ENCODE data around the gene RFX5. TPM values are rescaled to one million over a fixed set of nuclear protein-coding genes. Genes with fewer than 3 reads are reported as not detected.
"Not testable (repeated sequence)": the region's sequence is repeated elsewhere in the genome, so short reads cannot be mapped to it uniquely, and the experiment has no call there.

The RFX5 gene
- 107 TPM for polyA plus RNA-seq (2012; ENCODE audit: low read depth, missing spikeins)

GRCh38 chr1:151346769-151347522 lies at the start of gene RFX5:
TSS of gene RFX5 (minus strand) at chr1:151347252. CDS start at chr1:151346320, 932 bp downstream.
- FAIRE-seq (peak; percentile 90), DNase-seq (ENCODE audit: insufficient read length, low spot score) (peak; percentile 75)
- TF ChIP-seq PAX5 (IDR thresholded peaks at IDR 0.05; ENCODE audit: insufficient read depth, low read length, severe bottlenecking) (no peak), SPI1 (IDR thresholded peaks at IDR 0.05; ENCODE audit: low read depth, low read length) (peak; percentile 65), TAF1 (IDR thresholded peaks at IDR 0.05; ENCODE audit: low read depth, low read length) (peak; percentile 63), POLR2A (IDR thresholded peaks at IDR 0.05; ENCODE audit: low read depth, low read length) (peak; percentile 78; the same call in 1 of the 2 replicates), POLR2AphosphoS5 (IDR thresholded peaks at IDR 0.05; ENCODE audit: low read depth, low read length) (peak; percentile 82), POU2F2 (IDR thresholded peaks at IDR 0.05; ENCODE audit: low read depth, low read length) (0 out of 2 replicates have a peak, but pooled peaks have one; percentile 1)

DNA sequence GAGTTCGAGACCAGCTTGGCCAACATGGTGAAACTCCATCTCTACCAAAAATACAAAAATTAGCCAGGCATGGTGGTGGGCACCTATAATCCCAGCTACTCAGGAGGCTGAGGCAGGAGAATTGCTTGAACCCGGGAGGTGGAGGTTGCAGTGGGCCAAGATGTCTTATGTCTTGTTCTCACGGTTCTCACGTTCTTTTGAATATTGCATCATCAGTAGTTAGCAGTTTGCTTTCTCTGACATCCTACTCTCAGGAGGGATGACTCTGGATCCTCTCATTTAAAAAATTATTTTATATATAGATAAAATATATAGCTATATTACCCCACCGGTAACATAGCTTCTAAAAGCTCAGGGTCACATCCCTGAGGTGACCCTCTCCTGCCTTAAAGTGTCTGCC lies 49.2 kb upstream of the RFX5 start:
- not testable (repeated sequence) for DNase-seq (ENCODE audit: insufficient read length, low spot score); FAIRE-seq

DNA sequence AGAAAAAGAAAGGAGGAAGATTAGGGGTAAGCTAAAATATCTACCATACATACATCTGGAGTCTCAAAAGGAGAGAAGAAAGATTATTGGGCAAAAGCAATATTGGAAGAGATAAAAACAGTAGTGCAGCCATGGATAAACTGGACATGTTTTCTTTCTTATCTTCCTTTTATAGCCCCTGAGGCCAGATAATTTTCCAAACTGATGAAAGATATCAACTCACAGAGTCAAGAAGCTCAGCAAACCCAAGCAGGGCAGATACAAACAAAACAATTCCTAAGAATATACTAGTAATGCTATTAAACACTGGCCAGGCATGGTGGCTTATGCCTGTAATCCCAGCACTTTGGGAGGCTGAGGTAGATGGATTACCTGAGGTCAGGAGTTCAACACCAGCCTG lies 46.5 kb upstream of the RFX5 start:
- no peak for TF ChIP-seq POLR2AphosphoS5 (IDR thresholded peaks at IDR 0.05; ENCODE audit: low read depth, low read length)
- FAIRE-seq (no peak), DNase-seq (ENCODE audit: insufficient read length, low spot score) (no peak)

- TF ChIP-seq POLR2A (IDR thresholded peaks at IDR 0.05; ENCODE audit: low read depth, low read length) (no peak), POLR2AphosphoS5 (IDR thresholded peaks at IDR 0.05; ENCODE audit: low read depth, low read length) (no peak), SPI1 (IDR thresholded peaks at IDR 0.05; ENCODE audit: low read depth, low read length) (no peak), TAF1 (IDR thresholded peaks at IDR 0.05; ENCODE audit: low read depth, low read length) (no peak), PAX5 (IDR thresholded peaks at IDR 0.05; ENCODE audit: insufficient read depth, low read length, severe bottlenecking) (no peak), POU2F2 (IDR thresholded peaks at IDR 0.05; ENCODE audit: low read depth, low read length) (no peak)
- no peak for FAIRE-seq
- DNase-seq (ENCODE audit: insufficient read length, low spot score) = no peak
Observed at GRCh38 chr1:151391079-151391563, 44.1 kb upstream of the RFX5 start.

GRCh38 chr1:151390221-151391078 lies 43.4 kb upstream of the RFX5 start:
- not testable (repeated sequence) for DNase-seq (ENCODE audit: insufficient read length, low spot score); FAIRE-seq

GRCh38 chr1:151386002-151386401 lies 39.0 kb upstream of the RFX5 start:
- no peak for TF ChIP-seq TAF1 (IDR thresholded peaks at IDR 0.05; ENCODE audit: low read depth, low read length)
- TF ChIP-seq POU2F2 (IDR thresholded peaks at IDR 0.05; ENCODE audit: low read depth, low read length) = no peak
- TF ChIP-seq SPI1 (IDR thresholded peaks at IDR 0.05; ENCODE audit: low read depth, low read length) = no peak
- no peak for TF ChIP-seq POLR2AphosphoS5 (IDR thresholded peaks at IDR 0.05; ENCODE audit: low read depth, low read length)
- no peak for TF ChIP-seq POLR2A (IDR thresholded peaks at IDR 0.05; ENCODE audit: low read depth, low read length)
- no peak for TF ChIP-seq PAX5 (IDR thresholded peaks at IDR 0.05; ENCODE audit: insufficient read depth, low read length, severe bottlenecking)
- no peak for FAIRE-seq
- no peak for DNase-seq (ENCODE audit: insufficient read length, low spot score)

DNA sequence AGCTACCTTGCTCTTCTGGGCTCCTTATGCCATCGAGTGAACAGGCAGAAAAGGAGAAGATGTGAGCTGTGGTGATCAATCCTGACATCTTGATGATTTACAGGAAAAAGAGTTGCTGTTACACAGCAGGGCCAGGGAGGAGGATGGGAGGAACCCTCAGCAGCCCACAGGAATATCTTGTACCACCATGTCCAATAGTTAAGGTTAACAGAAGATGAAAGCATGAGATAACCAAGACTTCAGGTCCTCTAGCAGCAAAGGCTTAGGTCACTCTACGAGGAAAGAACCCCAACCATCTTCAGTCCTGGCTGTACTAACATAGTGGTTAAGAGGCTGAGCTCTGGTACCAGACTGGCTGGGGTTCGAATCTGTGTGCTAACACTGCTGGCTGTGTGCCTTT lies 37.5 kb upstream of the RFX5 start:
- no peak for DNase-seq (ENCODE audit: insufficient read length, low spot score)
- TF ChIP-seq POLR2AphosphoS5 (IDR thresholded peaks at IDR 0.05; ENCODE audit: low read depth, low read length) (no peak), TAF1 (IDR thresholded peaks at IDR 0.05; ENCODE audit: low read depth, low read length) (no peak), POLR2A (IDR thresholded peaks at IDR 0.05; ENCODE audit: low read depth, low read length) (no peak), POU2F2 (IDR thresholded peaks at IDR 0.05; ENCODE audit: low read depth, low read length) (no peak)
- no peak for FAIRE-seq

- no peak for FAIRE-seq
- DNase-seq (ENCODE audit: insufficient read length, low spot score) = no peak
- TF ChIP-seq POLR2AphosphoS5 (IDR thresholded peaks at IDR 0.05; ENCODE audit: low read depth, low read length) (no peak), TAF1 (IDR thresholded peaks at IDR 0.05; ENCODE audit: low read depth, low read length) (no peak), POU2F2 (IDR thresholded peaks at IDR 0.05; ENCODE audit: low read depth, low read length) (no peak), PAX5 (IDR thresholded peaks at IDR 0.05; ENCODE audit: insufficient read depth, low read length, severe bottlenecking) (no peak), SPI1 (IDR thresholded peaks at IDR 0.05; ENCODE audit: low read depth, low read length) (no peak), POLR2A (IDR thresholded peaks at IDR 0.05; ENCODE audit: low read depth, low read length) (no peak)
Observed at GRCh38 chr1:151377150-151377884, 30.3 kb upstream of the RFX5 start.

DNA sequence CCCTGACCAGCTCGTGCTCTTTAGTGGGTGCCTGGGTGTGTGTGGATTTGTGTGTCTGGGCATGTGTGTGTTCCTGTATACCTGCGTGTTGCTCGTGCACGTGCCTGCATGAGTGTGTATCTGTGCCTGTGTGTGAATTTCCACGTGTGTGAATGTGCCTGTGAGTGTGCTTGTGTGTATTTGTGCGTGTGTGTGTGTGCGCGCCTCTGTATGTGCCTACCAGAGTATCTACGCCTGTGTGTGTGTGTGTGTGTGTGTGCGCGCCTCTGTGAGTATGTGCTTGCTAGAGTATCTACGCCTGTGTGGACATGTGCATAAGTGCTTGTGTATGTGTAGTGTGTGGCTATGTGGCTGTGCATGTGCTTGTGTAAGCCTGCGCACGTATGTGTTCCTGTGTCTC lies 26.1 kb upstream of the RFX5 start:
- TF ChIP-seq POLR2A (IDR thresholded peaks at IDR 0.05; ENCODE audit: low read depth, low read length) (no peak), SPI1 (IDR thresholded peaks at IDR 0.05; ENCODE audit: low read depth, low read length) (no peak), PAX5 (IDR thresholded peaks at IDR 0.05; ENCODE audit: insufficient read depth, low read length, severe bottlenecking) (no peak), TAF1 (IDR thresholded peaks at IDR 0.05; ENCODE audit: low read depth, low read length) (no peak), POU2F2 (IDR thresholded peaks at IDR 0.05; ENCODE audit: low read depth, low read length) (no peak), POLR2AphosphoS5 (IDR thresholded peaks at IDR 0.05; ENCODE audit: low read depth, low read length) (no peak)
- FAIRE-seq = no peak
- no peak for DNase-seq (ENCODE audit: insufficient read length, low spot score)

All from GM12891 (cell line).